CD4-positive, alpha-beta T cell (primary cell): ENCODE data around the gene C19orf81. TPM values are rescaled to one million over a fixed set of nuclear protein-coding genes. Genes with fewer than 3 reads are reported as not detected.
A peak's percentile ranks its signal among the peaks of the same experiment; 100 is the strongest.

Source experiments
- ATAC-seq: fragments of 200-7000 bp; cut with Tn5 transposase; one replicate; pipeline ENCODE4 v1.10.0; 2022; ENCODE audit warnings: mild to moderate bottlenecking; ENCODE audit not compliant: poor library complexity
- CTCF ChIA-PET: fragments of 350-600 bp; sonication (Branson Sonifier 250); formaldehyde crosslinking; loops from one replicate; lab custom pipeline; 2021; ENCODE audit warnings: antibody characterized with exemption, inconsistent platforms; lab: Charles Lee
- POLR2A ChIA-PET: fragments of 350-600 bp; sonication (Branson Sonifier 250); formaldehyde crosslinking; loops from one replicate; lab custom pipeline; 2021; ENCODE audit warnings: antibody characterized with exemption, inconsistent platforms; lab: Charles Lee
- DNase-seq, 14 experiments: peaks; one replicate each; pipeline ENCODE4 v3.0.0-alpha.2; 2013 to 2020; ENCODE audit warnings: mixed read lengths in 2 of 14
- H3K27ac ChIP-seq, 2 donors: one replicate each; pipeline versions ENCODE4 v1.5.1 to v1.7.0; 2013; ENCODE audit warnings: low read length in 2 of 2, low read depth in 1 of 2, mild to moderate bottlenecking in 1 of 2
- H3K27me3 ChIP-seq, 2 experiments: 1 replicate in 1 of 2; 2 replicates in 1 of 2; pipeline versions ENCODE4 v1.6.1 to v1.7.0; 2013; ENCODE audit warnings: low read length in 2 of 2, control low read depth in 1 of 2, mild to moderate bottlenecking in 1 of 2, moderate library complexity in 1 of 2; ENCODE audit not compliant: insufficient read depth in 2 of 2, control insufficient read depth in 1 of 2
- H3K36me3 ChIP-seq: one replicate; pipeline ENCODE4 v1.6.1; 2013; ENCODE audit warnings: low read length, control low read depth; ENCODE audit not compliant: insufficient read depth
- H3K4me1 ChIP-seq: one replicate; pipeline ENCODE4 v1.6.1; 2013; ENCODE audit warnings: low read length, control low read depth; ENCODE audit not compliant: insufficient read depth
- H3K4me3 ChIP-seq: one replicate; pipeline ENCODE4 v1.5.1; 2013; ENCODE audit warnings: mild to moderate bottlenecking, low read length, moderate library complexity
- H3K9me3 ChIP-seq, 2 experiments: 1 replicate in 1 of 2; 2 replicates in 1 of 2; pipeline versions ENCODE4 v1.6.1 to v1.7.0; 2013; ENCODE audit warnings: low read length in 2 of 2, mild to moderate bottlenecking in 2 of 2, control low read depth in 1 of 2, moderate library complexity in 1 of 2; ENCODE audit not compliant: control insufficient read depth in 1 of 2, insufficient read depth in 1 of 2
- H3K27ac Mint-ChIP-seq: one replicate; pipeline ENCODE4 v1.8.0; 2020; ENCODE audit warnings: mixed read lengths
- H3K27me3 Mint-ChIP-seq: one replicate; pipeline ENCODE4 v1.8.0; 2021; ENCODE audit warnings: mixed read lengths
- H3K36me3 Mint-ChIP-seq: one replicate; pipeline ENCODE4 v1.8.0; 2021; ENCODE audit warnings: low read depth, mixed read lengths
- H3K4me1 Mint-ChIP-seq: one replicate; pipeline ENCODE4 v1.8.0; 2021; ENCODE audit warnings: low read depth, mixed read lengths
- H3K4me3 Mint-ChIP-seq: one replicate; pipeline ENCODE4 v1.8.0; 2020; ENCODE audit warnings: mild to moderate bottlenecking, mixed read lengths
- H3K9me3 Mint-ChIP-seq: one replicate; pipeline ENCODE4 v1.8.0; 2020; ENCODE audit warnings: mixed read lengths
- CTCF ChIP-seq: fragments of 200-600 bp; IDR thresholded peaks from one replicate; pipeline ENCODE4 v1.8.0; 2022; ENCODE audit warnings: antibody characterized with exemption, mild to moderate bottlenecking
- intact Hi-C, 2 experiments: fragments of 100-400 bp; cut with DNase I in 1 of 2; cut with micrococcal nuclease in 1 of 2; formaldehyde crosslinking; loops; one replicate each; pipeline versions ENCODE4 v1.15.1 to v1.9.0; 2023 to 2025; cut with DNase I, micrococcal nuclease
- total RNA-seq, 174 experiments: library from RNA in 2 of 174; stranded (reverse) in 2 of 174; gene quantifications; one replicate each; pipeline ENCODE4 v1.2.3 and lab custom pipeline; 2021 to 2026

The C19orf81 gene
- total RNA-seq, 2 experiments from 2014 or later = not detected

GRCh38 chr19:50639121-50640112 is 9.8 kb upstream of the C19orf81 start, which contains the start of gene SYT3:
Gene SYT3, minus strand, starts transcription at chr19:50639881. Its CDS starts 2,470 bp downstream, at chr19:50637411.
- Histone ChIP-seq H3K4me1 (peaks cover 12% of the 10 kb centered on the region), H3K9me3 (peaks cover 13 to 40% of the 10 kb centered on the region in 2 experiments), H3K36me3 (no peaks in the 10 kb centered on the region), H3K27ac (no peak within 1 kb of the TSS), H3K4me3 (peak within 1 kb of the TSS; percentile 53), H3K27me3 (peaks cover 40 to 60% of the 10 kb centered on the region in 2 experiments)
- DNase-seq (peak in 9 of 14 experiments; percentile 14 to 58 (median 41)), ATAC-seq (peak; percentile 90)
- H3K4me3 Mint-ChIP-seq = peak within 1 kb of the TSS; percentile 88
- no peak within 1 kb of the TSS for H3K27ac Mint-ChIP-seq
- H3K27me3 Mint-ChIP-seq = peaks cover 67% of the 10 kb centered on the region
- H3K4me1 Mint-ChIP-seq = peaks cover 5% of the 10 kb centered on the region
- no peak for TF ChIP-seq CTCF
- CTCF ChIA-PET = no interaction called here
- H3K36me3 Mint-ChIP-seq = peaks cover 4% of the 10 kb centered on the region
- intact Hi-C loops = no loop called here
- peaks cover 4% of the 10 kb centered on the region for H3K9me3 Mint-ChIP-seq
- POLR2A ChIA-PET = no interaction called here

- Histone ChIP-seq H3K27me3 (peaks cover 38 to 65% of the 10 kb centered on the region in 2 experiments), H3K4me1 (peaks cover 12% of the 10 kb centered on the region), H3K4me3 (no peak overlapping the region), H3K36me3 (no peaks in the 10 kb centered on the region), H3K9me3 (peaks cover 3 to 30% of the 10 kb centered on the region in 2 experiments), H3K27ac (no peak overlapping the region)
- DNase-seq (no peak), ATAC-seq (no peak)
- TF ChIP-seq CTCF = no peak
- Mint-ChIP-seq H3K27me3 (peaks cover 63% of the 10 kb centered on the region), H3K27ac (no peak overlapping the region), H3K9me3 (peaks cover 2% of the 10 kb centered on the region), H3K4me3 (no peak overlapping the region), H3K4me1 (peaks cover 5% of the 10 kb centered on the region), H3K36me3 (peaks cover under 1% of the 10 kb centered on the region)
- intact Hi-C loops = no loop called here
- ChIA-PET POLR2A (no interaction called here), CTCF (no interaction called here)
Observed at GRCh38 chr19:50640368-50640767, 8.9 kb upstream of the C19orf81 start.

GRCh38 chr19:50644315-50644915 is 4.8 kb upstream of the C19orf81 start:
- Mint-ChIP-seq H3K4me3 (no peak overlapping the region), H3K27me3 (peaks cover 39% of the 10 kb centered on the region), H3K4me1 (no peaks in the 10 kb centered on the region), H3K27ac (no peak overlapping the region), H3K36me3 (no peaks in the 10 kb centered on the region), H3K9me3 (no peaks in the 10 kb centered on the region)
- Histone ChIP-seq H3K4me3 (no peak overlapping the region), H3K4me1 (peaks cover 6% of the 10 kb centered on the region), H3K27me3 (peaks cover 28 to 60% of the 10 kb centered on the region in 2 experiments), H3K27ac (no peak overlapping the region), H3K36me3 (no peaks in the 10 kb centered on the region), H3K9me3 (peaks cover 0 to 15% of the 10 kb centered on the region in 2 experiments)
- no peak for TF ChIP-seq CTCF
- POLR2A ChIA-PET = no interaction called here
- no peak for ATAC-seq
- CTCF ChIA-PET = no interaction called here
- intact Hi-C loops = no loop called here
- no peak for DNase-seq
